PC-3 (cell line): Measurements from ENCODE around the gene PLIN5. TPM values are rescaled to one million over a fixed set of nuclear protein-coding genes. Genes with fewer than 3 reads are reported as not detected.

Experiments used
- ATAC-seq: fragments of 200-7000 bp; cut with Tn5 transposase; 2 replicates; pipeline ENCODE4 v1.9.1; 2020; ENCODE audit warnings: mild to moderate bottlenecking, moderate library complexity
- BruUV-seq: library from RNA; stranded (reverse); fragments of 400-500 nt; replicated peaks from 2 replicates; lab custom pipeline; 2021; lab: Mats Ljungman, UMichigan
- CTCF ChIA-PET: fragments of 300-600 bp; sonication (Branson Sonifier 250); formaldehyde crosslinking; loops from one replicate; lab custom pipeline; 2022; ENCODE audit warnings: antibody characterized with exemption; lab: Charles Lee
- POLR2A ChIA-PET: fragments of 300-600 bp; sonication (Branson Sonifier 250); formaldehyde crosslinking; loops from one replicate; lab custom pipeline; 2022; ENCODE audit warnings: antibody characterized with exemption; ENCODE audit not compliant: unreplicated experiment; lab: Charles Lee
- DNase-seq: peaks from one replicate; pipeline ENCODE4 v3.0.0-alpha.2; 2015
- H2AFZ ChIP-seq: fragments of 300-600 bp; sonication (generic); 2 replicates; pipeline ENCODE4 v1.6.0; 2016; ENCODE audit warnings: antibody characterized with exemption, low read length
- H3F3A ChIP-seq: fragments of 300-600 bp; sonication (generic); one replicate; pipeline ENCODE4 v1.6.0; 2017; ENCODE audit warnings: antibody characterized with exemption, low read length, control low read depth, mild to moderate bottlenecking; ENCODE audit not compliant: unreplicated experiment
- H3K27ac ChIP-seq: fragments of 300-600 bp; sonication (generic); 2 replicates; pipeline ENCODE4 v1.5.1; 2016; ENCODE audit warnings: mild to moderate bottlenecking, low read length
- H3K27me3 ChIP-seq: fragments of 300-600 bp; sonication (generic); 2 replicates; pipeline ENCODE4 v1.6.1; 2016; ENCODE audit warnings: low read length, mixed read lengths
- H3K36me3 ChIP-seq: fragments of 300-600 bp; sonication (generic); 2 replicates; pipeline ENCODE4 v1.6.1; 2016; ENCODE audit warnings: low read depth, mixed run types, low read length, mixed read lengths
- H3K4me1 ChIP-seq: fragments of 300-600 bp; sonication (generic); 2 replicates; pipeline ENCODE4 v1.5.1; 2016; ENCODE audit warnings: low read length; ENCODE audit not compliant: insufficient read depth
- H3K4me2 ChIP-seq: fragments of 300-600 bp; sonication (generic); 2 replicates; pipeline ENCODE4 v1.6.0; 2016; ENCODE audit warnings: low read length
- H3K4me3 ChIP-seq: fragments of 300-600 bp; sonication (generic); 2 replicates; pipeline ENCODE4 v1.5.1; 2016; ENCODE audit warnings: mild to moderate bottlenecking, low read length, mixed read lengths
- H3K79me2 ChIP-seq: fragments of 300-600 bp; sonication (generic); 2 replicates; pipeline ENCODE4 v1.6.1; 2017; ENCODE audit warnings: low read length, mixed read lengths
- H3K9ac ChIP-seq: fragments of 300-600 bp; sonication (generic); 2 replicates; pipeline ENCODE4 v1.6.0; 2016; ENCODE audit warnings: mild to moderate bottlenecking, low read length
- H3K9me2 ChIP-seq: fragments of 300-600 bp; sonication (generic); replicated peaks from 2 replicates; pipeline ENCODE4 v1.6.1; 2016; ENCODE audit warnings: mixed run types, low read length, mixed read lengths
- H3K9me3 ChIP-seq: fragments of 300-600 bp; sonication (generic); 2 replicates; pipeline ENCODE4 v1.6.1; 2016; ENCODE audit warnings: low read length, mixed read lengths
- H4K20me1 ChIP-seq: fragments of 300-600 bp; sonication (generic); 2 replicates; pipeline ENCODE4 v1.6.1; 2016; ENCODE audit warnings: low read length, mixed read lengths
- EZH2 ChIP-seq: fragments of 300-600 bp; sonication (generic); IDR thresholded peaks from one replicate; pipeline ENCODE4 v1.6.1; 2017; ENCODE audit warnings: antibody characterized with exemption, mild to moderate bottlenecking, low read length; ENCODE audit not compliant: unreplicated experiment
- EZH2phosphoT487 ChIP-seq: fragments of 300-600 bp; sonication (generic); IDR thresholded peaks from 2 replicates; pipeline ENCODE4 v1.6.1; 2018; ENCODE audit warnings: mild to moderate bottlenecking, antibody characterized with exemption, low read length, borderline replicate concordance
- intact Hi-C: fragments of 100-400 bp; cut with micrococcal nuclease; formaldehyde crosslinking; loops from 2 replicates; pipeline ENCODE4 v1.9.0; 2023
- total RNA-seq: library from RNA; depleted of rRNA; stranded (reverse); fragments of >200 nt; gene quantifications from 2 replicates; pipeline ENCODE4 v1.2.3, GENCODE V29; 2014
- TF ChIP-seq, protein P1 (sequence below): fragments of 300-600 bp; sonication (generic); conservative IDR thresholded peaks from 2 replicates; pipeline ENCODE4 v1.5.1; 2017; ENCODE audit warnings: antibody characterized with exemption, low read depth, mild to moderate bottlenecking, low read length

Gene PLIN5
- total RNA-seq, 1 experiment from 2014 or later, result 1.2 TPM

DNA sequence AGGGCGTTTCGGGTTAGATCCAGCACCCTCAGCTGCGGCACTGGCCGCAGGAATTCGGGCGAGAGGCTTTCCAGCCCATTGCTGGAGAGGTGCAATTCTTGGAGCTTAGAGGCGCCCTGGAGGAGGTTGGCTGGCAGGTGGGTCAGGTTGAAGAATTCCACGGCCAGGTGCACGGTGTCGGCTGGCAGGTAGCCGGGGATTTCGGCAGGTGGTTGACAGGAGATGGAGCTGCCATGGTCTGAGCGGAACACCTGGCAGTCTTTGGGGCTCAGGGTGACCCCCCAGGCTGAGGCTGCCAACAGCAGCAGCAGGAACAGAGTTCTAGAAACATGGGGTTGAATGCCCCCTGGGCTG, 3.6 kb upstream of the PLIN5 start:
- Histone ChIP-seq H3K9me3 (no peaks in the 10 kb centered on the region), H3K27ac (no peak overlapping the region), H4K20me1 (no peaks in the 10 kb centered on the region), H3K4me2 (no peak overlapping the region), H3K4me3 (no peak overlapping the region), H3K36me3 (no peaks in the 10 kb centered on the region), H2AFZ (no peak overlapping the region), H3K9ac (no peak overlapping the region), H3K9me2 (no peaks in the 10 kb centered on the region), H3K4me1 (peaks cover 24% of the 10 kb centered on the region), H3F3A (no peaks in the 10 kb centered on the region), H3K79me2 (no peaks in the 10 kb centered on the region), H3K27me3 (no peaks in the 10 kb centered on the region)
- POLR2A ChIA-PET, result no interaction called here
- DNase-seq (no peak), ATAC-seq (no peak)
- CTCF ChIA-PET, result no interaction called here
- no TSS peak for BruUV-seq
- TF ChIP-seq EZH2phosphoT487, result no peak
- TF ChIP-seq, protein P1, sequence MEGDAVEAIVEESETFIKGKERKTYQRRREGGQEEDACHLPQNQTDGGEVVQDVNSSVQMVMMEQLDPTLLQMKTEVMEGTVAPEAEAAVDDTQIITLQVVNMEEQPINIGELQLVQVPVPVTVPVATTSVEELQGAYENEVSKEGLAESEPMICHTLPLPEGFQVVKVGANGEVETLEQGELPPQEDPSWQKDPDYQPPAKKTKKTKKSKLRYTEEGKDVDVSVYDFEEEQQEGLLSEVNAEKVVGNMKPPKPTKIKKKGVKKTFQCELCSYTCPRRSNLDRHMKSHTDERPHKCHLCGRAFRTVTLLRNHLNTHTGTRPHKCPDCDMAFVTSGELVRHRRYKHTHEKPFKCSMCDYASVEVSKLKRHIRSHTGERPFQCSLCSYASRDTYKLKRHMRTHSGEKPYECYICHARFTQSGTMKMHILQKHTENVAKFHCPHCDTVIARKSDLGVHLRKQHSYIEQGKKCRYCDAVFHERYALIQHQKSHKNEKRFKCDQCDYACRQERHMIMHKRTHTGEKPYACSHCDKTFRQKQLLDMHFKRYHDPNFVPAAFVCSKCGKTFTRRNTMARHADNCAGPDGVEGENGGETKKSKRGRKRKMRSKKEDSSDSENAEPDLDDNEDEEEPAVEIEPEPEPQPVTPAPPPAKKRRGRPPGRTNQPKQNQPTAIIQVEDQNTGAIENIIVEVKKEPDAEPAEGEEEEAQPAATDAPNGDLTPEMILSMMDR, result no peak
- TF ChIP-seq EZH2, result no peak
- intact Hi-C loops, result no loop called here

DNA sequence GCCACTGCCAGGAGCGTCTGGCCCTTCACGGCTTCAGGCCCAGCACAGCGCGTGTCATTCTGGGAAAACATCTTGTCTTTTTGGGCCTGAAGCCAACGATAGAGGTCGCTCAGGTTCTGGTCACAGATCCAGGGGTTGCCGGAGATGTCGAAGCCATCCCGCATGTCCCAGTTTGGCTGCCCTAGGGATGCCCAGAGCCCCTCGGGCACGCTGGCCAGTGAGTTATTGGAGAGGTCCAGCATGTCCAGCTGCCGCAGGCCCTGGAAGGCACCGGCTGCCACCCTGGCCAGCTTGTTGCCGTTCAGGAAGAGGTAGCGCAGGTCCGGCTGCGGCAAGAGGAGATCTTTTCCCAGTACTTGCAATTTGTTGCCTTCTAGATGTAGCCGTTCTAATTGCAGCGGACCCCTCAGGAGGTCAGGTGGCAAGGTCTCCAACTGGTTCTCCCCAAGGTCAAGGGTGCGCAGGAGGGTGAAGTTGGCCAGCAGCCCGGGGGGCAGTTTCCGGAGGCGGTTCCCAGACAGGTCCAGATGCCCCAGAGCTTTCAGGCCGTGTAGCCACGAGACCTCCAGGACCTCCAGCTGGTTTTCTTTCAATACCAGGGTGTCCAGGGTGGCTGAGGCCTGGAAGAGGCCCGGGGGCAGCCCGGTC, 3.1 kb upstream of the PLIN5 start:
- Histone ChIP-seq H3K27me3 (no peaks in the 10 kb centered on the region), H3K36me3 (no peaks in the 10 kb centered on the region), H3K9me3 (no peaks in the 10 kb centered on the region), H3K4me2 (no peak overlapping the region), H2AFZ (no peak overlapping the region), H3K4me1 (peaks cover 24% of the 10 kb centered on the region), H4K20me1 (no peaks in the 10 kb centered on the region), H3K27ac (no peak overlapping the region), H3F3A (no peaks in the 10 kb centered on the region), H3K9ac (no peak overlapping the region), H3K79me2 (no peaks in the 10 kb centered on the region), H3K4me3 (no peak overlapping the region), H3K9me2 (no peaks in the 10 kb centered on the region)
- no peak for TF ChIP-seq EZH2
- no peak for TF ChIP-seq EZH2phosphoT487
- TF ChIP-seq, protein P1, result no peak
- ATAC-seq (no peak), DNase-seq (no peak)
- BruUV-seq, result no TSS peak
- POLR2A ChIA-PET, result no interaction called here
- CTCF ChIA-PET, result no interaction called here
- intact Hi-C loops, result no loop called here

DNA sequence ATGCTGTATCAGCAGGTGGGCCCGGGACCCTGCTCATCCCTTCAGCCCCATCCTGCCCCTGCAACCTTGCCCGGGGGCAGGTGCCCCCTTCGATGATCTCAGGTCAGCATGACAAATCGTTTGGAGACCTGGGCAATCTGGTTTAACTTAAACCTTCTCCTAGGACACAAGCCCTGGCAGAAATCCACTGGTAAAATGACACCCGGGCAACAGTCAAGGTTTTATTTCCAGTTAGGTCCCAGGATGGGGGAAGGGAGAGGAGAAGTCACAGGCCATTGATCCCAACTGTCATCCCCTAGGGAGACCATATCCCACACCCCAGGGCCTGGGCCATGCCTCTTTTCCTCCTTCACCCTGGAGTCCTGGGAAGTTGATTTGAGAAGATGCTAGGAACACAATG, 1.8 kb upstream of the PLIN5 start:
- ChIA-PET POLR2A (no interaction called here), CTCF (interaction anchor here (0.8 kb wide), 1 partner anchor 264 kb away, joined by 3 read pairs; no protein-coding TSS in a partner anchor)
- TF ChIP-seq EZH2phosphoT487 (no peak), EZH2 (no peak)
- TF ChIP-seq, protein P1, result no peak
- Histone ChIP-seq H3K27ac (no peak overlapping the region), H3K9me2 (no peaks in the 10 kb centered on the region), H3K4me2 (peak overlapping the region; percentile 6), H3K4me1 (peaks cover 24% of the 10 kb centered on the region), H3K79me2 (no peaks in the 10 kb centered on the region), H3K36me3 (no peaks in the 10 kb centered on the region), H3F3A (no peaks in the 10 kb centered on the region), H3K4me3 (no peak overlapping the region), H2AFZ (peak overlapping the region; percentile 35; the same call in 1 of the 2 replicates), H3K9ac (no peak overlapping the region), H3K9me3 (no peaks in the 10 kb centered on the region), H3K27me3 (no peaks in the 10 kb centered on the region), H4K20me1 (no peaks in the 10 kb centered on the region)
- ATAC-seq (no peak), DNase-seq (peak; percentile 55)
- intact Hi-C loops, result no loop called here
- no TSS peak for BruUV-seq
